K562 (cell line): ENCODE results near the gene COQ5. TPM values are rescaled to one million over a fixed set of nuclear protein-coding genes. Genes with fewer than 3 reads are reported as not detected.

Experiments
- ATAC-seq: fragments of 200-7000 bp; cut with Tn5 transposase; 3 replicates; pipeline ENCODE4 v1.9.1; 2020; ENCODE audit warnings: moderate library complexity
- BruUV-seq: library from RNA; stranded (reverse); fragments of 400-500 nt; replicated peaks from 2 replicates; lab custom pipeline; 2021; lab: Mats Ljungman, UMichigan
- CTCF ChIA-PET: fragments of 300-600 bp; formaldehyde crosslinking; extraction: SDS; loops from one replicate; lab custom pipeline; 2021; ENCODE audit warnings: low intra/inter-chr PET ratio; lab: Yijun Ruan, JAX
- POLR2A ChIA-PET: fragments of 300-600, 350-650 bp; sonication (Branson Sonifier 250); formaldehyde crosslinking; extraction: SDS; loops from one replicate; lab custom pipeline; 2021; ENCODE audit warnings: antibody characterized with exemption, inconsistent platforms; lab: Yijun Ruan, JAX
- DNase-seq, 4 experiments: peaks; one replicate each; pipeline versions ENCODE4 v3.0.0 to v3.0.0-alpha.2; 2011 to 2018; ENCODE audit warnings: low spot score in 3 of 4, mixed read lengths in 3 of 4; ENCODE audit errors: extremely low read depth in 1 of 4
- FAIRE-seq: peaks from 2 replicates; lab custom pipeline; 2011; peaks lifted over from hg19 to GRCh38; lab: Jason Lieb, UNC
- H2AFZ ChIP-seq: 2 replicates; pipeline ENCODE4 v1.6.0; 2011; ENCODE audit warnings: low read depth, low read length, control low read depth, inconsistent platforms
- H3K27ac ChIP-seq: fragments of 200-600 bp; 3 replicates; pipeline ENCODE4 v1.8.0; 2011; ENCODE audit warnings: low read depth, mild to moderate bottlenecking, control low read depth, inconsistent platforms, low read length, moderate library complexity, mixed read lengths; ENCODE audit errors: extremely low read depth
- H3K27me3 ChIP-seq, 2 experiments: fragments of 300-600 bp in 1 of 2; 2 replicates in 1 of 2; 3 replicates in 1 of 2; pipeline versions ENCODE4 v1.6.0 to v1.8.0; 2011; ENCODE audit warnings: inconsistent platforms in 2 of 2, low read length in 2 of 2, mild to moderate bottlenecking in 1 of 2, mixed read lengths in 1 of 2, moderate library complexity in 1 of 2; ENCODE audit not compliant: control insufficient read depth in 2 of 2, insufficient read depth in 2 of 2
- H3K36me3 ChIP-seq: fragments of 300-600 bp; 3 replicates; pipeline ENCODE4 v1.8.0; 2011; ENCODE audit warnings: mild to moderate bottlenecking, low read length, inconsistent platforms; ENCODE audit not compliant: control insufficient read depth, insufficient read depth
- H3K4me1 ChIP-seq, 2 experiments: fragments of 200-600 bp in 1 of 2; replicated peaks in 1 of 2; 2 replicates in 1 of 2; 3 replicates in 1 of 2; pipeline versions ENCODE4 v1.5.1 to v1.8.0; 2011; ENCODE audit warnings: inconsistent platforms in 2 of 2, low read length in 2 of 2, mild to moderate bottlenecking in 1 of 2, mixed read lengths in 1 of 2, moderate library complexity in 1 of 2; ENCODE audit not compliant: control insufficient read depth in 2 of 2, insufficient read depth in 2 of 2
- H3K4me2 ChIP-seq: 2 replicates; pipeline ENCODE4 v1.6.1; 2011; ENCODE audit warnings: low read length, control low read depth, inconsistent platforms, mixed read lengths; ENCODE audit not compliant: insufficient read depth
- H3K4me3 ChIP-seq: fragments of 200-600 bp; sonication (generic), shearing (Covaris generic); 2 replicates; pipeline ENCODE4 v1.5.1; 2016; ENCODE audit warnings: control low read depth, inconsistent platforms
- H3K79me2 ChIP-seq: fragments of 200-600 bp; 3 replicates; pipeline ENCODE4 v1.8.0; 2011; ENCODE audit warnings: low read length, inconsistent platforms; ENCODE audit not compliant: control insufficient read depth, insufficient read depth
- H3K9ac ChIP-seq, 2 experiments: 2 replicates each; pipeline versions ENCODE4 v1.6.0 to v1.6.1; 2011; ENCODE audit warnings: low read depth in 2 of 2, low read length in 2 of 2, control low read depth in 1 of 2, inconsistent platforms in 1 of 2, mild to moderate bottlenecking in 1 of 2, mixed read lengths in 1 of 2; ENCODE audit not compliant: insufficient read depth in 1 of 2
- H3K9me1 ChIP-seq: one replicate; pipeline ENCODE4 v1.6.0; 2011; ENCODE audit warnings: inconsistent platforms, mild to moderate bottlenecking, low read length, moderate library complexity; ENCODE audit not compliant: control insufficient read depth, insufficient read depth
- H3K9me3 ChIP-seq: replicated peaks from 2 replicates; pipeline ENCODE4 v1.5.1; 2011; ENCODE audit warnings: low read depth, low read length, inconsistent platforms; ENCODE audit not compliant: control insufficient read depth, insufficient read depth
- H4K20me1 ChIP-seq: replicated peaks from 2 replicates; pipeline ENCODE4 v1.6.1; 2011; ENCODE audit warnings: low read length, inconsistent platforms, mixed read lengths; ENCODE audit not compliant: control insufficient read depth, insufficient read depth
- BCOR ChIP-seq: fragments of 450-650 bp; IDR thresholded peaks from 2 replicates; pipeline ENCODE4 v1.6.1; 2016
- BHLHE40 ChIP-seq: IDR thresholded peaks from 2 replicates; pipeline ENCODE4 v1.6.1; 2011; ENCODE audit warnings: low read length, improper control_type of control experiment
- CCAR2 ChIP-seq: fragments of 200-400 bp; formaldehyde crosslinking; IDR thresholded peaks from 2 replicates; pipeline ENCODE4 v1.6.1; 2017; ENCODE audit warnings: mild to moderate bottlenecking, low read depth, low read length
- CHD4 ChIP-seq: fragments of 200-600 bp; sonication (generic); IDR thresholded peaks from 3 replicates; pipeline ENCODE4 v1.6.1; 2012; ENCODE audit warnings: low read depth, mild to moderate bottlenecking, mixed read lengths, low read length, inconsistent platforms; ENCODE audit not compliant: insufficient read depth, insufficient replicate concordance, poor library complexity, severe bottlenecking
- ESRRB ChIP-seq: fragments of 250-450 bp; sonication (Bioruptor Pico); IDR thresholded peaks from 2 replicates; pipeline ENCODE4 v1.5.0; 2020; ENCODE audit warnings: mild to moderate bottlenecking, moderate library complexity, borderline replicate concordance
- KLF6 ChIP-seq: fragments of 250-450 bp; sonication (Bioruptor Pico); IDR thresholded peaks from 2 replicates; pipeline ENCODE4 v1.4.0; 2020; ENCODE audit warnings: mild to moderate bottlenecking, moderate library complexity, borderline replicate concordance
- MAZ ChIP-seq, 2 experiments: fragments of 450-650 bp in 1 of 2; sonication (generic) in 1 of 2; formaldehyde crosslinking; IDR thresholded peaks in 1 of 2; conservative IDR thresholded peaks in 1 of 2; 2 replicates each; pipeline versions ENCODE4 v1.4.0 to v1.5.0; 2020; ENCODE audit warnings: mild to moderate bottlenecking in 1 of 2, missing genetic modification reagents in 1 of 2
- NR2C1 ChIP-seq, 2 experiments: fragments of 450-650 bp; IDR thresholded peaks; 2 replicates each; pipeline ENCODE4 v1.6.1; 2017; ENCODE audit warnings: mild to moderate bottlenecking in 2 of 2, antibody characterized with exemption in 1 of 2, inconsistent platforms in 1 of 2, missing compliant biosample characterization in 1 of 2, missing genetic modification characterization in 1 of 2
- NR2C2 ChIP-seq, 2 experiments: fragments of 200-800 bp in 1 of 2; sonication (Bioruptor generic) in 1 of 2; sonication (generic) in 1 of 2; formaldehyde crosslinking in 1 of 2; IDR thresholded peaks; 2 replicates each; pipeline versions ENCODE4 v1.6.1 to v1.8.0; 2016 to 2022; ENCODE audit warnings: mild to moderate bottlenecking in 1 of 2, missing compliant biosample characterization in 1 of 2, missing genetic modification characterization in 1 of 2, missing genetic modification reagents in 1 of 2
- WGBS: fragments of 100-300 bp; shearing (Covaris generic); methylation state at CpG from one replicate; pipeline ENCODE4 v1.1.6; 2016; ENCODE audit warnings: low coverage, mixed read lengths; ENCODE audit not compliant: insufficient coverage; ENCODE audit errors: missing lambda C conversion rate; 5-methylcytosine and 5-hydroxymethylcytosine counted together
- in situ Hi-C: fragments of 300-500 bp; cut with MboI; formaldehyde crosslinking; loops from 4 replicates; pipeline ENCODE4 v1.15.0; 2018; ENCODE audit warnings: inconsistent platforms, mixed read lengths
- intact Hi-C: fragments of 100-400 bp; cut with micrococcal nuclease; formaldehyde crosslinking; loops from 2 replicates; pipeline ENCODE4 v1.14.2; 2022
- polyA plus RNA-seq, 8 experiments: library from polyadenylated mRNA; depleted of rRNA in 4 of 8; stranded (reverse) in 5 of 8; unstranded in 3 of 8; fragments of >200 nt; fragmentation: Nextera tagmentation in 2 of 8; fragmentation: Illumina TruSeq in 1 of 8; extraction: Ambion mirVana in 2 of 8; extraction: Trizol in 1 of 8; gene quantifications; 2 replicates each; pipeline versions ENCODE4 v1.2.1 to v1.2.3, GENCODE V29; 2011 to 2014; ENCODE audit warnings: inconsistent platforms in 1 of 8, missing spikeins in 1 of 8
- total RNA-seq, 7 experiments: library from RNA; depleted of rRNA in 6 of 7; stranded (reverse); fragments of >200 nt in 6 of 7; fragmentation: Illumina TruSeq in 2 of 7; extraction: Trizol in 2 of 7; gene quantifications; 2 replicates each; pipeline versions ENCODE4 v1.2.1 to v1.2.3, GENCODE V29; 2011 to 2021; ENCODE audit warnings: low replicate concordance in 1 of 7
- TF ChIP-seq, protein P1 (sequence below), 2 experiments: fragments of 150-350 bp in 1 of 2; IDR thresholded peaks; 2 replicates each; pipeline ENCODE4 v1.6.1; 2012 to 2016; ENCODE audit warnings: low read depth in 2 of 2, low read length in 2 of 2, mild to moderate bottlenecking in 1 of 2, moderate library complexity in 1 of 2
- TF ChIP-seq, protein P2 (sequence below): fragments of 250-450 bp; sonication (Bioruptor Pico); IDR thresholded peaks from 2 replicates; pipeline ENCODE4 v1.8.0; 2022; ENCODE audit warnings: inconsistent platforms
- TF ChIP-seq, protein P3 (sequence below): fragments of 250-450 bp; sonication (Bioruptor Pico); IDR thresholded peaks from 2 replicates; pipeline ENCODE4 v1.5.0; 2020; ENCODE audit warnings: mild to moderate bottlenecking, borderline replicate concordance

The COQ5 gene
- total and polyA plus RNA-seq, 9 of the 15 experiments (the other 6 are each of a cell fraction or from before 2014, with no cell fraction given): 19.2 to 59.7 (median 30.4) TPM

DNA sequence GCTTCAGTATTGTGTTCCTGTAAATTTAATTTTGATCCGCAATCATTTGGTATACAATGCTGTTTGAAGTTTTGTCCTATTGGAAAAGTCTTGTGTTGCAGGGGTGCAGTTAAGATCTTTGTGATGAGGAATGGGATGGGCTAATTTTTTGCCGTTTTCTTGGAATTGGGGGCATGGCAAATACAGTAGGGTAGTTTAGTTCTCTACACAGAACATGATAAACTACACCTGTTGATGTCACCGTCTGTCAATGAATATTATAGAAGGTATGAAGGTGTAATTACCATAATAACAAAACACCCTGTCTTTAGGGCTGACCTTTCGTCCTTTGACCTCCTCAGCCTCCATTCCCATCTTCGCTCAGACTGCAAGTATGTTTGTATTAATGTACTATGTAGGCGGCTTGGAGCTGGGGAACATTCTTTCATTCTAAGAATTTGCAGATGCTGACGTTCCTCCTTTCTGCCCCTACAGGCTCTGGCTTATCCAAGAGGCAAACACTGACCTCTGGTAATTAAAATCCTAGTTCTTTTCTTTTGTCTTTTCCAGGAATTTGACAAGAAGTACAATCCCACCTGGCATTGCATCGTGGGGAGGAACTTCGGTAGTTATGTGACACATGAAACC, 31.3 kb downstream of the COQ5 start:
- H3K9ac ChIP-seq: peak overlapping the region in 1 of 2 experiments; percentile 77; a peak in 2 of 4 replicates
- 0 out of 2 replicates have a peak, but pooled peaks cover 2% of the 10 kb centered on the region for H3K9me3 ChIP-seq
- CTCF ChIA-PET: interaction anchor here (1.0 kb wide), 1 partner anchor 25 kb away, joined by 3 read pairs; no protein-coding TSS in a partner anchor
- no peak overlapping the region for H2AFZ ChIP-seq
- 25% methylated on average over 9 of the region's 9 CpGs for WGBS
- BruUV-seq: no TSS peak
- H3K4me2 ChIP-seq: peak overlapping the region; percentile 96
- peak overlapping the region; percentile 97 for H3K4me3 ChIP-seq
- intact Hi-C loops: loop anchor here (2.0 kb wide), 1 partner anchor 43 kb away; no protein-coding TSS in a partner anchor
- ATAC-seq: no peak
- H3K36me3 ChIP-seq: peaks cover 24% of the 10 kb centered on the region; the same call in 2 of the 3 replicates
- FAIRE-seq: no peak
- no peak for DNase-seq
- in situ Hi-C loops: no loop called here
- H3K4me1 ChIP-seq: peaks cover 2 to 15% of the 10 kb centered on the region in 2 experiments; a peak in 3 of 5 replicates
- H3K27me3 ChIP-seq: no peaks in the 10 kb centered on the region
- H3K79me2 ChIP-seq: peaks cover 43% of the 10 kb centered on the region
- H4K20me1 ChIP-seq: peaks cover 12% of the 10 kb centered on the region; the same call in 1 of the 2 replicates
- H3K27ac ChIP-seq: 0 out of 3 replicates have a peak overlapping the region, but pooled peaks have one; percentile 86
- no peaks in the 10 kb centered on the region for H3K9me1 ChIP-seq
- POLR2A ChIA-PET: interaction anchor here (0.5 to 4.6 kb wide), 8 partner anchors 8 to 43 kb away, joined by 3 to 21 read pairs (median 6); a partner anchor contains a TSS
- TF ChIP-seq KLF6 (CRISPR knock-in tag) (no peak), CHD4 (no peak), NR2C2 (CRISPR knock-in tag; IDR thresholded peaks at IDR 0.05) (no peak), NR2C2 (tag; IDR thresholded peaks at IDR 0.05) (peak; percentile 54), MAZ (CRISPR knock-in tag; conservative IDR thresholded peaks at IDR 0.05 in 1 of 2, IDR thresholded peaks at IDR 0.05 in 1 of 2) (no peak), NR2C1 (IDR thresholded peaks at IDR 0.05) (no peak), NR2C1 (tag; IDR thresholded peaks at IDR 0.05) (peak; percentile 40), CCAR2 (no peak), BHLHE40 (no peak), BCOR (no peak), ESRRB (CRISPR knock-in tag) (no peak)
- TF ChIP-seq, protein P1, sequence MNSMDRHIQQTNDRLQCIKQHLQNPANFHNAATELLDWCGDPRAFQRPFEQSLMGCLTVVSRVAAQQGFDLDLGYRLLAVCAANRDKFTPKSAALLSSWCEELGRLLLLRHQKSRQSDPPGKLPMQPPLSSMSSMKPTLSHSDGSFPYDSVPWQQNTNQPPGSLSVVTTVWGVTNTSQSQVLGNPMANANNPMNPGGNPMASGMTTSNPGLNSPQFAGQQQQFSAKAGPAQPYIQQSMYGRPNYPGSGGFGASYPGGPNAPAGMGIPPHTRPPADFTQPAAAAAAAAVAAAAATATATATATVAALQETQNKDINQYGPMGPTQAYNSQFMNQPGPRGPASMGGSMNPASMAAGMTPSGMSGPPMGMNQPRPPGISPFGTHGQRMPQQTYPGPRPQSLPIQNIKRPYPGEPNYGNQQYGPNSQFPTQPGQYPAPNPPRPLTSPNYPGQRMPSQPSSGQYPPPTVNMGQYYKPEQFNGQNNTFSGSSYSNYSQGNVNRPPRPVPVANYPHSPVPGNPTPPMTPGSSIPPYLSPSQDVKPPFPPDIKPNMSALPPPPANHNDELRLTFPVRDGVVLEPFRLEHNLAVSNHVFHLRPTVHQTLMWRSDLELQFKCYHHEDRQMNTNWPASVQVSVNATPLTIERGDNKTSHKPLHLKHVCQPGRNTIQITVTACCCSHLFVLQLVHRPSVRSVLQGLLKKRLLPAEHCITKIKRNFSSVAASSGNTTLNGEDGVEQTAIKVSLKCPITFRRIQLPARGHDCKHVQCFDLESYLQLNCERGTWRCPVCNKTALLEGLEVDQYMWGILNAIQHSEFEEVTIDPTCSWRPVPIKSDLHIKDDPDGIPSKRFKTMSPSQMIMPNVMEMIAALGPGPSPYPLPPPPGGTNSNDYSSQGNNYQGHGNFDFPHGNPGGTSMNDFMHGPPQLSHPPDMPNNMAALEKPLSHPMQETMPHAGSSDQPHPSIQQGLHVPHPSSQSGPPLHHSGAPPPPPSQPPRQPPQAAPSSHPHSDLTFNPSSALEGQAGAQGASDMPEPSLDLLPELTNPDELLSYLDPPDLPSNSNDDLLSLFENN (IDR thresholded peaks at IDR 0.05; ENCODE audit: low read depth in 2 of 2, low read length in 2 of 2): no peak
- TF ChIP-seq, protein P2, sequence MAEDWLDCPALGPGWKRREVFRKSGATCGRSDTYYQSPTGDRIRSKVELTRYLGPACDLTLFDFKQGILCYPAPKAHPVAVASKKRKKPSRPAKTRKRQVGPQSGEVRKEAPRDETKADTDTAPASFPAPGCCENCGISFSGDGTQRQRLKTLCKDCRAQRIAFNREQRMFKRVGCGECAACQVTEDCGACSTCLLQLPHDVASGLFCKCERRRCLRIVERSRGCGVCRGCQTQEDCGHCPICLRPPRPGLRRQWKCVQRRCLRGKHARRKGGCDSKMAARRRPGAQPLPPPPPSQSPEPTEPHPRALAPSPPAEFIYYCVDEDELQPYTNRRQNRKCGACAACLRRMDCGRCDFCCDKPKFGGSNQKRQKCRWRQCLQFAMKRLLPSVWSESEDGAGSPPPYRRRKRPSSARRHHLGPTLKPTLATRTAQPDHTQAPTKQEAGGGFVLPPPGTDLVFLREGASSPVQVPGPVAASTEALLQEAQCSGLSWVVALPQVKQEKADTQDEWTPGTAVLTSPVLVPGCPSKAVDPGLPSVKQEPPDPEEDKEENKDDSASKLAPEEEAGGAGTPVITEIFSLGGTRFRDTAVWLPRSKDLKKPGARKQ (CRISPR knock-in tag): no peak
- TF ChIP-seq, protein P3, sequence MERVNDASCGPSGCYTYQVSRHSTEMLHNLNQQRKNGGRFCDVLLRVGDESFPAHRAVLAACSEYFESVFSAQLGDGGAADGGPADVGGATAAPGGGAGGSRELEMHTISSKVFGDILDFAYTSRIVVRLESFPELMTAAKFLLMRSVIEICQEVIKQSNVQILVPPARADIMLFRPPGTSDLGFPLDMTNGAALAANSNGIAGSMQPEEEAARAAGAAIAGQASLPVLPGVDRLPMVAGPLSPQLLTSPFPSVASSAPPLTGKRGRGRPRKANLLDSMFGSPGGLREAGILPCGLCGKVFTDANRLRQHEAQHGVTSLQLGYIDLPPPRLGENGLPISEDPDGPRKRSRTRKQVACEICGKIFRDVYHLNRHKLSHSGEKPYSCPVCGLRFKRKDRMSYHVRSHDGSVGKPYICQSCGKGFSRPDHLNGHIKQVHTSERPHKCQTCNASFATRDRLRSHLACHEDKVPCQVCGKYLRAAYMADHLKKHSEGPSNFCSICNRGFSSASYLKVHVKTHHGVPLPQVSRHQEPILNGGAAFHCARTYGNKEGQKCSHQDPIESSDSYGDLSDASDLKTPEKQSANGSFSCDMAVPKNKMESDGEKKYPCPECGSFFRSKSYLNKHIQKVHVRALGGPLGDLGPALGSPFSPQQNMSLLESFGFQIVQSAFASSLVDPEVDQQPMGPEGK (CRISPR knock-in tag): no peak
